ENCODE measurements around the gene AHI1.

The AHI1 gene

GRCh38 chr6:135514706-135515105 lies 17.2 kb upstream of the AHI1 start:
- in situ Hi-C loops (cut with MboI; ENCODE audit: low sequenced_read_pairs, unreplicated experiment): no loop called here

DNA sequence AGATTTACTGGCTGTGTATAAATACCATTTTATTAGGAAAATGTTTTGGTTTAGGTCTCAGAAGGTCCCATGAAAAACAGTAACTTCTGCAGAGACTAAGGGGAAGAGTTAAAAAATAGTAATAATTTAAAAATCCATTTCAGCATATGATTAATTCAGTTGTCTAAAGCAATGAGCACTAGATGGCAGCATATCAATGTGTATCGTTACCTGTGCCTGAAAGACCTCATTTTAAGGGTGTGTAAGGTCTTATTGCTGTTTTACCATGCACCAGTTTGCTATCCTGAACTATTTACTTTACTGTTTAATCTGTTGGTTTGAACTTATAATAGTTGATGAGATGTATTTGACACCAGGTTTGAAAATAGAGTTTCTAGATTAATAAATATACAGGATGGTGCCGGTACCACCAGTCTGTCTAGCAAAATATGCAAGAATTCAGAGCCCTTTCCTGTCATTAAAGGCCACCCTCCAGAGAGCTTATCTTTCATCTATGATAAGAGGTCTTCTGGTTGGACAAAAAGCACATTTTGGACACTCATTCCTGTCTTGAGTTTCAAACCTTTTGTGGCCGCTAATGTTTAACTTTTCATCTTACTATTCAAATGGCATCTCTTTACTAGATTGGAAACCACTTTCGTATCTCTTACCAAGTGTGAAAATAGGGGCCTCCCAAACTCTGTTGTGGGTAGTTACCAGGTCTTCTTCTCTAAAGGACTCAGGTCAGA lies 8.9 kb upstream of the AHI1 start:
- TF ChIP-seq, protein P1, sequence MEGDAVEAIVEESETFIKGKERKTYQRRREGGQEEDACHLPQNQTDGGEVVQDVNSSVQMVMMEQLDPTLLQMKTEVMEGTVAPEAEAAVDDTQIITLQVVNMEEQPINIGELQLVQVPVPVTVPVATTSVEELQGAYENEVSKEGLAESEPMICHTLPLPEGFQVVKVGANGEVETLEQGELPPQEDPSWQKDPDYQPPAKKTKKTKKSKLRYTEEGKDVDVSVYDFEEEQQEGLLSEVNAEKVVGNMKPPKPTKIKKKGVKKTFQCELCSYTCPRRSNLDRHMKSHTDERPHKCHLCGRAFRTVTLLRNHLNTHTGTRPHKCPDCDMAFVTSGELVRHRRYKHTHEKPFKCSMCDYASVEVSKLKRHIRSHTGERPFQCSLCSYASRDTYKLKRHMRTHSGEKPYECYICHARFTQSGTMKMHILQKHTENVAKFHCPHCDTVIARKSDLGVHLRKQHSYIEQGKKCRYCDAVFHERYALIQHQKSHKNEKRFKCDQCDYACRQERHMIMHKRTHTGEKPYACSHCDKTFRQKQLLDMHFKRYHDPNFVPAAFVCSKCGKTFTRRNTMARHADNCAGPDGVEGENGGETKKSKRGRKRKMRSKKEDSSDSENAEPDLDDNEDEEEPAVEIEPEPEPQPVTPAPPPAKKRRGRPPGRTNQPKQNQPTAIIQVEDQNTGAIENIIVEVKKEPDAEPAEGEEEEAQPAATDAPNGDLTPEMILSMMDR (IDR thresholded peaks at IDR 0.05; ENCODE audit: borderline replicate concordance, control extremely low read depth, extremely low read depth, insufficient read depth, missing control alignments): peak; percentile 65
- in situ Hi-C loops (cut with MboI; ENCODE audit: low sequenced_read_pairs, unreplicated experiment): no loop called here
- DNase-seq (ENCODE audit: low spot score): peak; percentile 27

More at GRCh38 chr6:135514706-135515105, 17.2 kb upstream of the AHI1 start:
- TF ChIP-seq, protein P1 (IDR thresholded peaks at IDR 0.05; ENCODE audit: borderline replicate concordance, control extremely low read depth, extremely low read depth, insufficient read depth, missing control alignments): no peak
- no peak for DNase-seq (ENCODE audit: low spot score)

DNA sequence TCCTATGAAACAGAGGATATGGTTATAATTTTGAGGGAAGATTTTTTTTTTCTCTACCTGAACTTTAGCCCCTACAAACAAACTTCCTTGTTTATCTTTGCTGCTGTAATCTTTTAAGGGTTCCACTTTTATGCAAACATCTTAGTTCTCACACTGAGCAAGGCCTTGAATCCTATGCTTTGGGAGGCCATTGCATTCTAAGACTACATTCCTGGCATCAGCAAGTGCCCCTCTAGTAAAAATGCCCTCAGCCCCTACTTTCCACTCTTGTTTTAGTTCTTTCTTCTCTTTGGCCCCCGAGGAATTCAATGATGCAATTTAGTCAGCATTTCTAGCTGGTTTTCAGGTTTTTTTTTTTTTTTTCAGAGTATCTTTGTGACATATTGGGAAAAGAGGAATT lies 8.1 kb upstream of the AHI1 start:
- no peak for DNase-seq (ENCODE audit: low spot score)
- TF ChIP-seq, protein P1 (IDR thresholded peaks at IDR 0.05; ENCODE audit: borderline replicate concordance, control extremely low read depth, extremely low read depth, insufficient read depth, missing control alignments): no peak
- in situ Hi-C loops (cut with MboI; ENCODE audit: low sequenced_read_pairs, unreplicated experiment): no loop called here

DNA sequence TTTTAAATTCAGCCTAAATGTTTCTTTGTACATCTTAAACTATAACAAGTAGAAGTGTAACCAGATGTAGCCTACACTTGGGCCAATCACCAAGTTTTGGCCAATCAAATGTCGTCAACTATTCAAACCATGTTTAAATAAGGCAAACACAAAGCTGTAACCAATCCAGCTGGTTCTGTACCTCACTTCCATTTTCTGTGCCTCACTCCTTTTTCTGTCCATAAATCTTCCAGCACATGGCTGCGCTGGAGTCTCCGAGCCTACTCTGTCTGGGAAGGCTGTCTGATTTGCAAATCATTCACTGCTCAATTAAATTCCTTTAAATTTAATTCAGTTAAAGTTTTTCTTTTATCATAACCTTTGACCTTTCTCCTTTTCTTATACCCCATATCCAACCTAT lies 7.7 kb upstream of the AHI1 start:
- TF ChIP-seq, protein P1 (IDR thresholded peaks at IDR 0.05; ENCODE audit: borderline replicate concordance, control extremely low read depth, extremely low read depth, insufficient read depth, missing control alignments): no peak
- DNase-seq (ENCODE audit: low spot score): no peak
- in situ Hi-C loops (cut with MboI; ENCODE audit: low sequenced_read_pairs, unreplicated experiment): no loop called here

DNA sequence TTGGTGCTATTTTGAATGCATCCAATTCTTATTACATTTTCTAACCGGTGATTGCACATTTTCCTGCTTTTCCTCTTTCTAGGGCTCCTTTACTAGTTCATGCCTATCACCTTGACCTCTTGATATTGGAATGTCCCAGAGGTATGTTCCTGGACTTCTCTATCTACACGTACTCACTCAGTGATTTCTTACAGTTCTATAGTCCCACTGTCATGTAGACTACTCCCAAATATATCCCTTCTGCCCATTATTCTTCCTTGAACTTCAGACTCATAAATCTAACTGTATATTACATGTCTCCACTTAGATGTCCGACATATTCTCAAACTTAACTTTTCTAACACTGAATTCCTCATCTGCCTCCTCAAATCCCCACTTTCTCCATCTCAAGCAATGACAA lies 7.2 kb upstream of the AHI1 start:
- DNase-seq (ENCODE audit: low spot score): no peak
- in situ Hi-C loops (cut with MboI; ENCODE audit: low sequenced_read_pairs, unreplicated experiment): no loop called here
- TF ChIP-seq, protein P1 (IDR thresholded peaks at IDR 0.05; ENCODE audit: borderline replicate concordance, control extremely low read depth, extremely low read depth, insufficient read depth, missing control alignments): no peak

DNA sequence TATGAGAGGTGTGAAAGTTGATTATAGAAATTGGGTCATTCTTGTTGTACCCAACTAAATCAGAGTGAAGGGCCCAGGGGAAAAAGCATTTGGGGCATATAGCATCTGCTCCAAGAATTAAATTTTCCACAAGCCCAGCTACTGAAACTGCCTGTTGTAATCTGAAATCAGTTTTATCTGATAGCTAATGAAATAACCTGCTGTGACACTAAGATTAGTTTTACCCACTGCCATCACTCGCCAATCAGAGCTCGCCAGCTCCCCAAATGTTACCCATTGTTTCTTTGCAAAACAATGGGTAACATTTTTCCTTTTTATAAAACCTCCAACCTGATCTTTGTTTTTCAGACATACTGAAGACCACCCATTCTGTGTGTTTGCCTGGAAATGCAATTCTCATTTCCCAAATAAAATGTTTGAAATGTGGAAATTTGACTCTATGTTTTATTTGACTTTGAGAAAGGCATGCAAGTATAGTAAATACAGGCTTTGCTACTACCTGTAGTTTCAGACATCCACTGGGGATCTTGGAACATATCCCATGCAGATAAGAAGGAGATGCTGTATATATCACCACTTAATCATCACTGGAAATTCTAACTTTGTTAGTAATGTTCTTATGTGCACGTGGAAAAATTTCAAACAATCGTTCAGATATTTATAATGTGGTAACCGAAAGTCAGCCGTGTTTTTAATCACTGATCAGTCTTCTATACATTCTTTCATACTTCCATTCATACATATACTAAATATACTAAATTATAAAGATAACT lies 6.3 kb upstream of the AHI1 start:
- no peak for DNase-seq (ENCODE audit: low spot score)
- in situ Hi-C loops (cut with MboI; ENCODE audit: low sequenced_read_pairs, unreplicated experiment): no loop called here
- TF ChIP-seq, protein P1 (IDR thresholded peaks at IDR 0.05; ENCODE audit: borderline replicate concordance, control extremely low read depth, extremely low read depth, insufficient read depth, missing control alignments): no peak
